Progenitor cell of endocrine pancreas (in vitro differentiated cells): ENCODE measurements around the gene KATNB1. TPM values are rescaled to one million over a fixed set of nuclear protein-coding genes. Genes with fewer than 3 reads are reported as not detected.

Experiments used
- DNase-seq: peaks from one replicate; pipeline ENCODE4 v3.0.0; 2021; ENCODE audit warnings: low spot score; ENCODE audit not compliant: unreplicated experiment
- H3K27ac Mint-ChIP-seq: 2 replicates; pipeline ENCODE4 v1.8.0; 2021; ENCODE audit warnings: mild to moderate bottlenecking, moderate library complexity, mixed read lengths
- H3K27me3 Mint-ChIP-seq: 2 replicates; pipeline ENCODE4 v1.8.0; 2021; ENCODE audit warnings: mixed read lengths
- H3K36me3 Mint-ChIP-seq: 2 replicates; pipeline ENCODE4 v1.8.0; 2022; ENCODE audit warnings: mixed read lengths; ENCODE audit not compliant: insufficient read depth
- H3K4me1 Mint-ChIP-seq: 2 replicates; pipeline ENCODE4 v1.8.0; 2021; ENCODE audit warnings: low read depth, mixed read lengths
- H3K4me3 Mint-ChIP-seq: 2 replicates; pipeline ENCODE4 v1.8.0; 2021; ENCODE audit warnings: low read depth, mild to moderate bottlenecking, moderate library complexity, mixed read lengths
- H3K9me3 Mint-ChIP-seq: 2 replicates; pipeline ENCODE4 v1.8.0; 2021; ENCODE audit warnings: low read depth, mixed read lengths
- total RNA-seq: library from RNA; stranded (reverse); gene quantifications from 2 replicates; pipeline ENCODE4 v1.2.1, GENCODE V29; 2021
- TF ChIP-seq, protein P1 (sequence below): fragments of 200-600 bp; sonication (generic); IDR thresholded peaks from one replicate; pipeline ENCODE4 v1.5.0; 2021; ENCODE audit warnings: antibody characterized with exemption, mild to moderate bottlenecking; ENCODE audit not compliant: unreplicated experiment

The KATNB1 gene
- total RNA-seq, 1 donor from 2014 or later = 32.0 TPM

DNA sequence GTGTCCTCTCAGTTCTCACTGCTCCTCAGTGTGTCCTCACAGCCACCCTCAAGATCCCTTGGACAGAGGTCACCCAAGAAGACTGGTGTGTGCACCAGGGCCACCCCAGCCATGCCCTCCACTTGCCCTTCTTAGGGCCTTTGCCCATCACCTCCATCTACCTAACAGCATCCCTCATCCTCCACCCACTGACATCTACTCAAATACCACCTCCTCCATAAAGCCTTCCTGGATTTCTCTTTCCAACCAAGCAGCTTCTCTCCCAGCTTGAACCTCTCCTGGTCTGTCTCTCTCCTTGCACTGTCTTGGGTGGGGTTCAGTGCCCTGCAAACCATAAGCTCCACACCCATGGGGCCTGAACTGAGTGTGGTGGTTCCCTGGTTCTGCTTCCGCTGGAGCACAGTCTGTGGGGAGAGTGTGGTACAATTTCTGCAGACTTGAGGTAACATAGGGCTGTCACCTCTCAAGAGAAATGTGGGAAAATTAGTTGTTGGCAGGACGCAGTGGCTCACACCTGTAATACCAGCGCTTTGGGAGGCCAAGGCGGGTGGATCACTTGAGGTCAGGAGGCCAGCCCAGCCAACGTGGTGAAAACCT, 14.4 kb downstream of the KATNB1 start:
- Mint-ChIP-seq H3K9me3 (no peaks in the 10 kb centered on the region), H3K27me3 (no peaks in the 10 kb centered on the region), H3K36me3 (peaks cover 5% of the 10 kb centered on the region), H3K27ac (no peak overlapping the region), H3K4me1 (no peaks in the 10 kb centered on the region), H3K4me3 (no peak overlapping the region)
- TF ChIP-seq, protein P1, sequence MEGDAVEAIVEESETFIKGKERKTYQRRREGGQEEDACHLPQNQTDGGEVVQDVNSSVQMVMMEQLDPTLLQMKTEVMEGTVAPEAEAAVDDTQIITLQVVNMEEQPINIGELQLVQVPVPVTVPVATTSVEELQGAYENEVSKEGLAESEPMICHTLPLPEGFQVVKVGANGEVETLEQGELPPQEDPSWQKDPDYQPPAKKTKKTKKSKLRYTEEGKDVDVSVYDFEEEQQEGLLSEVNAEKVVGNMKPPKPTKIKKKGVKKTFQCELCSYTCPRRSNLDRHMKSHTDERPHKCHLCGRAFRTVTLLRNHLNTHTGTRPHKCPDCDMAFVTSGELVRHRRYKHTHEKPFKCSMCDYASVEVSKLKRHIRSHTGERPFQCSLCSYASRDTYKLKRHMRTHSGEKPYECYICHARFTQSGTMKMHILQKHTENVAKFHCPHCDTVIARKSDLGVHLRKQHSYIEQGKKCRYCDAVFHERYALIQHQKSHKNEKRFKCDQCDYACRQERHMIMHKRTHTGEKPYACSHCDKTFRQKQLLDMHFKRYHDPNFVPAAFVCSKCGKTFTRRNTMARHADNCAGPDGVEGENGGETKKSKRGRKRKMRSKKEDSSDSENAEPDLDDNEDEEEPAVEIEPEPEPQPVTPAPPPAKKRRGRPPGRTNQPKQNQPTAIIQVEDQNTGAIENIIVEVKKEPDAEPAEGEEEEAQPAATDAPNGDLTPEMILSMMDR = no peak
- no peak for DNase-seq

DNA sequence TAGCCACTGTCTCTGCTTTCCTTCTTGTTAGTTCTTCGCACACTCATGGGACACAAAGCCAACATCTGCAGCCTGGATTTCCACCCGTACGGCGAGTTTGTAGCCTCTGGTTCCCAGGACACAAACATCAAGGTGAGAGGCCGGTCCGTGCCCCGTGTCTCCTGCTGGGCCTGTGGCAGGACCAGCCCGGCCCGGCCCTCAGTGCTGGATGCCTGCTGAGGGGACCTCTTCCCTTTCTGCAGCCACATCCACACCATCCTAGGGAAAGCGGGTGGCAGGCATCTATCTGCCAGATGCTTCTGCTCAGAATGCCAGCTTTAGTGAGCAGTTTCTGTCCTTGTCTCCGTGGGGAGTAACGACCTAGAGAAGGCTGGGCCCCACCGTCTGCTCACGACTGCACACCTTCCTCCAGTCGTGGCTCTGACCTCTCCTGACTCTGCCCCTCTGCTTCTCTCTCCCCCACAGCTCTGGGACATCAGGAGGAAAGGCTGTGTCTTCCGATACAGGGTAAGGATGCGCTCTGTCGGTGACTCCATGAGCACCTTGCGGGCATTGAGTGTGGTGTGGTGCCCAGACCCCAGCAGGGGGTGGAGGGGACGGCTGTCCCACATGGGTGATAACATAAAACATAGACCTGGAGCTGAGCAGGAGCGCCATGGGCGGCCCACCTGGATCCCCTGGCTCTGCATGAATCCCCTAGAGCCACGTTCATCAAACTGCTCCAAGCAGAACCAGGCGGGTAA, 15.4 kb downstream of the KATNB1 start:
- H3K36me3 Mint-ChIP-seq = peaks cover 5% of the 10 kb centered on the region
- no peak overlapping the region for H3K4me3 Mint-ChIP-seq
- DNase-seq = no peak
- TF ChIP-seq, protein P1 = no peak
- no peaks in the 10 kb centered on the region for H3K27me3 Mint-ChIP-seq
- H3K9me3 Mint-ChIP-seq = no peaks in the 10 kb centered on the region
- no peaks in the 10 kb centered on the region for H3K4me1 Mint-ChIP-seq
- H3K27ac Mint-ChIP-seq = no peak overlapping the region

GRCh38 chr16:57751539-57752202, 16.1 kb downstream of the KATNB1 start:
- Mint-ChIP-seq H3K4me1 (no peaks in the 10 kb centered on the region), H3K27me3 (no peaks in the 10 kb centered on the region), H3K4me3 (no peak overlapping the region), H3K36me3 (peaks cover 6% of the 10 kb centered on the region), H3K9me3 (no peaks in the 10 kb centered on the region), H3K27ac (peak overlapping the region; percentile 79)
- TF ChIP-seq, protein P1 = no peak
- DNase-seq = no peak

DNA sequence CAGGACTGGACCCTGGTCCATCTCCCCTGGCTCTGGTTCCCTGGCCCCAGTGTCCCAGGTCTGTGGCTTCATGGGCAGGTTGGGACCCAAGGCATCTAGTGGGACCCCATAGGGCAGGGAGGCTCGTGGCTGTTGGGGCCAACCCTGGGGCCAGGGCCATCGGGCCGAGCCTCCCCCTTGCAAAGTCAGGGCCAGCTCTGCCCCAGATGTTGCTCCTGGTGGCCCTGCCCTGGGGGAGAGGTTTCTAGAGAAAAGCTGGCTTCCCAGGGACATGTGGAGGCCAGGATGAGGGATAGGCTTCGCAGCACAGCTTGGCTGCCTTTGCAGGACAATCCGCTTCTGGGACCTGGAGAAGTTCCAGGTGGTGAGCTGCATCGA, 16.6 kb downstream of the KATNB1 start:
- no peak for DNase-seq
- peak overlapping the region; percentile 79 for H3K27ac Mint-ChIP-seq
- H3K36me3 Mint-ChIP-seq = peaks cover 6% of the 10 kb centered on the region
- H3K4me3 Mint-ChIP-seq = no peak overlapping the region
- H3K27me3 Mint-ChIP-seq = no peaks in the 10 kb centered on the region
- TF ChIP-seq, protein P1 = no peak
- no peaks in the 10 kb centered on the region for H3K4me1 Mint-ChIP-seq
- no peaks in the 10 kb centered on the region for H3K9me3 Mint-ChIP-seq

DNA sequence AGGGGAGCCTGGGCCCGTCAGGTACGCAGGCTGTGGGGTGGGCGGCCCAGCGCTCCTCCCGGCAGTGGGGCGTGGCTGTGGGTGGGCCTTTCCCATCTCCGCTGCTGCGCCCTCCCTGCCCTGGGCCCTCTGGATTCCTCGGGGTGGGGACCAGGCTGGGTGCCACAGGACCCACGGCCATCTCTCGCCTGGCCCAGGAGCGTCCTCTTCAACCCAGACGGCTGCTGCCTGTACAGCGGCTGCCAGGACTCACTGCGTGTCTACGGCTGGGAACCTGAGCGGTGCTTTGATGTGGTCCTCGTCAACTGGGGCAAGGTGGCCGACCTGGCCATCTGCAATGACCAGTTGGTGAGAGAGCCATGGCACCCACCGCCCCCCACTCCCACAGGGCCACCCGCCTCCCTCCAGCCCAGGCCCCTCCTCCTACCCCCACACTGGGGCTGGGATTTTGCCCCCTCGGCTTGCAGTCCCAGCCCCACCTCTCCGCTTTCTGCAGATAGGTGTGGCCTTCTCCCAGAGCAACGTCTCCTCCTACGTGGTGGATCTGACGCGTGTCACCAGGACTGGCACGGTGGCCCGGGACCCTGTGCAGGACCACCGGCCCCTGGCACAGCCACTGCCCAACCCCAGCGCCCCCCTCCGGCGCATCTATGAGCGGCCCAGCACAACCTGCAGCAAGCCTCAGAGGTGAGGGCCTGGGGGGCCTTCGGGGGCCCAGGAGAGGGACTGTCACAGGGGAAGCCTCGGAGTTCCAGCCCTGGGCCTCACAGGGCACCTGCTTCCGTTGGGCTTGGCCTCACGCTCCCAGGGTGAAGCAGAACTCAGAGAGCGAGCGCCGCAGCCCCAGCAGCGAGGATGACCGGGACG, 17.2 kb downstream of the KATNB1 start:
- Mint-ChIP-seq H3K4me3 (no peak overlapping the region), H3K27ac (no peak overlapping the region), H3K36me3 (peaks cover 4% of the 10 kb centered on the region), H3K9me3 (no peaks in the 10 kb centered on the region), H3K4me1 (no peaks in the 10 kb centered on the region), H3K27me3 (no peaks in the 10 kb centered on the region)
- DNase-seq = no peak
- TF ChIP-seq, protein P1 = no peak
